HG02840 (cell line): Measurements from ENCODE around the gene VGF.
"Not testable (repeated sequence)": the region's sequence is repeated elsewhere in the genome, so short reads cannot be mapped to it uniquely, and the experiment has no call there.

ENCODE experiments used
- ATAC-seq: cut with Tn5 transposase; IDR thresholded peaks from one replicate; pipeline ENCODE4 v1.9.1; 2021; ENCODE audit warnings: mild to moderate bottlenecking, moderate library complexity, moderate number of reproducible peaks; ENCODE audit not compliant: unreplicated experiment, low FRiP score

VGF gene

GRCh38 chr7:101121631-101121990, 43.8 kb downstream of the VGF start:
- ATAC-seq, result not testable (repeated sequence)

- ATAC-seq, result no peak
Observed at GRCh38 chr7:101120315-101120714, 45.1 kb downstream of the VGF start.

- no peak for ATAC-seq
Observed at GRCh38 chr7:101119876-101120275, 45.5 kb downstream of the VGF start.

- no peak for ATAC-seq
Observed at GRCh38 chr7:101118856-101119255, 46.5 kb downstream of the VGF start.

- no peak for ATAC-seq
Observed at GRCh38 chr7:101116898-101117297, 48.5 kb downstream of the VGF start.

GRCh38 chr7:101115215-101115614, 50.2 kb downstream of the VGF start:
- no peak for ATAC-seq

GRCh38 chr7:101114492-101114891, 50.9 kb downstream of the VGF start:
- ATAC-seq, result no peak

- ATAC-seq, result no peak
Observed at GRCh38 chr7:101113836-101114235, 51.5 kb downstream of the VGF start.

GRCh38 chr7:101113140-101113539, 52.2 kb downstream of the VGF start:
- not testable (repeated sequence) for ATAC-seq
